LNCAP (cell line): ENCODE data around the gene PGS1.

Experiments used
- CTCF ChIP-seq: fragments of 450-650 bp; IDR thresholded peaks from 2 replicates; pipeline ENCODE4 v1.5.1; 2017; ENCODE audit warnings: mild to moderate bottlenecking

Gene PGS1

DNA sequence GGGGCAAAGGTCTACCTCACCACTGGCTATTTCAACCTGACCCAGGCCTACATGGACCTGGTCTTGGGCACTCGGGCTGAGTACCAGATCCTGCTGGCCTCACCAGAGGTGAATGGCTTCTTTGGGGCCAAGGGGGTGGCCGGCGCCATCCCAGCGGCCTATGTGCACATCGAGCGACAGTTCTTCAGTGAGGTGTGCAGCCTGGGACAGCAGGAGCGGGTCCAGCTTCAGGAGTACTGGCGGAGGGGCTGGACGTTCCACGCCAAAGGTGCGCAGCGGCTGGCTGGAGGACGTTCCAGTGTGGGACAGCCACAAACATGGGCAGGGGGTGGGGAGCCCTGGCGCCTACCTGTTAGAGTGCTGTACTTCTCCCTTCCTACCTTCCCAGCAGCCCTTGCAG, 25.4 kb downstream of the PGS1 start:
- no peak for TF ChIP-seq CTCF

DNA sequence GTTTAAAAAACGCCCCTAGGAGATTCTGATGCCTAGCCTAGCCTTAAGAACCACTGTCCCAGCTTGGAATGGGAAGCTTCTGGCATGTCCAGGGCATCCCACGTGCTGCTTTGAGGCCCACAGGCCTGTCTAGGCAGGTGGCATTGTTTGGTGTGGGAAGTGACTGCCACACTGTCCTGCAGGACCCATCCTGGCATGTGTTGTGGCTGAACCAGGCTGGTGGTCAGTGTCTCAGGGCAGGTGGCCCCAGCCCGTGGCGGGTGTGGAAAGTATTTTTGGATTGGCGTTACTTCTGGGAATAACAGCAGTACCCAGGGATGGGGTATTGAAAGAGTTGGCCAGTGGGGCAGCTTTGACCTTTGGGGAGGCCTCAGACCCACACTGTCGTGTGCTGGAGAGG, 27.9 kb downstream of the PGS1 start:
- TF ChIP-seq CTCF, result no peak

DNA sequence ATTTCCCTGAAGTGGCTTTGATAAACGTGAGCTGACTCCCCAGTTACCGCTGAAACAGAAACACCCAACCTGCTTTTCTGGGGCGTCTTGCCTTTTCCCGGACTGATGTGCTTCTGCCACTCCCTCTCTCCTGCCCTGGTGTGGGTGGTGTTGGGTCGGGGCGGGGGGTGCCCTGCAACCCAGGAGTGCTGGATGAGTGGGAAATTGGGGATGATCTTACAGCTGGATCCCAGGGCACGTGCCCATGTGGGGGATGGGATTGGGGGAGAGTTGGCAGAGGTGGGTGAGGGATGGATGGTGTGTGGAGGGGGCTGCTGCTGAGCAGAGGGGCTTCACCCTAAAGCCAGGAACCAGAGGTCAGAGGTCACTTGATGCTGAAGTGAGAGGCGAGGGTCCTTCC, 28.5 kb downstream of the PGS1 start:
- no peak for TF ChIP-seq CTCF

DNA sequence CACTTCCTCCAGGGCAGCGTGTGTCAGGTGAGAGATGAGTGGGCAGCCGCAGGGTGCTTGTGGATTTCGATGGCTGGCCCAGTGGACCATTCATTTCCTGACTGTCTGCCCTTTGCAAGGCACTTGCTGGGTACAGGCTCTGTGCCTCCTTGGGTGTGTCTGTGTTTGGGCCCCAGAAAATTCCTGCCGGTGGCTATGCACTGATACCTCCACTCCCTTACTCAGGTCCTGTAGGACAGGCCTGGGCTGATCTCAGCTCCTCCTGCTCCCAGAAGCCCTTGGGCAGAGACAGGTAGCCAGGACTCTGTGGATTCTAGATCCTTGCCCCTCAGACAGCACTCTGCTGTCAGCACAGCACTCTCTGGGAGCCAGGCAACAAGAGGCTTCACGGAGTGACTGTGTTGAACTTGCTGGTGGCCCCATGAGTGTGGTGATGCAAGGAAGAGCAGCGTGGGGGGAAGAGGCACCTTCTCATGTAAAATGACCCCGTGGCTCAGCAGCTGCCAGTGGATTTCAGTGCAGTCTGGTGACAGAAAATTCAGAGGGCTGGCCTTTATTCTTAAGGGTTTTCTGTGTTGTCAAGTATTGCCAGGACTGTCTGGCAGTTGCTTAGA, 29.0 kb downstream of the PGS1 start:
- TF ChIP-seq CTCF, result no peak

DNA sequence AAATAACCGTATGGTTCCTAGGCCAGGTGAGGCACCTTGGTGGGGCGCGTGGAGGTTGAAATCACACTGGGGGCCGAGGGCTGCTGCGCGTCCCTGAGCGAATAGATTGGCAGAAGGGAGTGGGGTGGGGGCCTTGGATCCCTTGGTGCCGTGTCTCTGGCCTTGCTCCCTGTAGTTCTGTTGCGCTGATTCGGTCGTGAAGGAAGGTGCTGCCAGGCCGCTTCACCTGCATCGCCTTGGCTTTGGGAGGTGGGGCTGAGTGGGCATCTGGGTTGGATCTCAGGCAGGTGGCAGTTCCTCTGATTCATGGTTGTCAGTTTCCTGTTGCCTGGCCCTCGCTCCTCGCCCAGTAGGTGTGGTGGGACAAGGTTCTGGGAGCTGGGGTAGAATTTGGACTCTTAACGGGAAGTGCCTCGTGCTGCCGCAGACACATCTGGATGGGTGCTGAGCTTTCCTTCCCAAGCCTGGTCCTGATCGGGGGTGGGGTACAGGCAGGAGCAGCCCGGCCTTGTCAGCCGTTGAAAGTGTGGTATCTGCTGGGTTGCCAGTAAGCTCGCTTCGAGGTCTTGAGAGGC, 30.1 kb downstream of the PGS1 start:
- TF ChIP-seq CTCF, result no peak

- TF ChIP-seq CTCF, result no peak
Measured at GRCh38 chr17:78409191-78409928, 30.9 kb downstream of the PGS1 start.

GRCh38 chr17:78411241-78411857, 32.9 kb downstream of the PGS1 start:
- no peak for TF ChIP-seq CTCF
